DMS 273 (cell line): ENCODE results near the gene FOXJ3.

Experiments
- DNase-seq: peaks from one replicate; lab custom pipeline; 2025; ENCODE audit not compliant: unreplicated experiment; lab: John Stamatoyannopoulos, UW

Gene FOXJ3

GRCh38 chr1:42146626-42147320 is 188.3 kb downstream of the FOXJ3 start:
- DNase-seq, result peak; percentile 84

DNA sequence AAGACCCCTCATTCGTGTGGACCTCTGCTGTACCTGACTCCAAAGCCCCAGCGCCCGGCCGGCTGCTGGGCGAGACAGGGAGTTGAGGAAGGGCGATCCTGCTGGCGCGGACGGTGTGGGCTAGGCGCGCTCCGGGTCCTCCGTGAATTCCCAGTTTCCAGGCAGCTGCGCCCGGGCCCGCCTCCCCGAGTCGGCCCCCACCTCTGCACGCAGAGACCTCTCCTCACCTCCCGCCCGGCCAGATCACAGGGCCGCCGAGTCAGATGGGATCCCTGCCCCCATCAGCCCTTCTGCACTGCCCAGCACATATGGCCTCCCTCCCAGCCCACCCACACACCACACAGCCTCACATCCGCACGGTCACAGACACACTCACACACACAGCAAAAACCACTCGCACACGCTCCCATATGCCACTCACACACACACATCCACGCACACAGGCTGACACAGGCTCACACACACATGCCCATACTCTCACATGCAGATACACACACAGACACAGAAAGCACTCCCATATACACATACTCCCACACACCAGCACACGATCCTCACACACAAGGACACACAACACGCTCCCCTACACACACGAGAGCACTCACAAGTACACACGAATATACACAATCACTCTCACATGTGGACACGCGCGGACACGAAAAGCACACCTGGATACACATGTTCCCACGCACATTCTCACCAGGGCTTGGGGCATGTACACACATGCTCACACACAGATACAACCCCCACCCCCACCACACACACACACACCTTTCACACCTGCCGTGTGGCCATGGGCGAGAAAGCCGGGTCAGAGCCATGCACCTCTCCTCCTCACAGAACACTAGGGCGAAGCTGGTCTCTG is 189.0 kb downstream of the FOXJ3 start:
- DNase-seq, result no peak

DNA sequence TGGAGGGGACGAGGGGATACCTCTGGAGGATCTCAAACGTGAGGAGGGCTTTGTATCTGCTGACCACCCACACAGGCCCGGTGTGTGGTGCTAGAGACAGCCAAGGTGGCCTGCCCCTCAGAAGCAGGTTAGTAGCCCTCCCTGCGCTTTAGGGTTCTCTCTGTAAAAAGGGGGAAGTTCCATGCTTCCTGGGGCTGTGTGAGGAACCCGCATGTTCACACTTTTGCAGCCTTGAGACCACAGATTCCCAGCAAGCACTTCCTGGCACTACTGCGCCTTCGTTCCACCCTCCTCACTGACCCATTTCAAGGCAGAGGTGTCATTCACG is 189.7 kb downstream of the FOXJ3 start:
- no peak for DNase-seq

DNA sequence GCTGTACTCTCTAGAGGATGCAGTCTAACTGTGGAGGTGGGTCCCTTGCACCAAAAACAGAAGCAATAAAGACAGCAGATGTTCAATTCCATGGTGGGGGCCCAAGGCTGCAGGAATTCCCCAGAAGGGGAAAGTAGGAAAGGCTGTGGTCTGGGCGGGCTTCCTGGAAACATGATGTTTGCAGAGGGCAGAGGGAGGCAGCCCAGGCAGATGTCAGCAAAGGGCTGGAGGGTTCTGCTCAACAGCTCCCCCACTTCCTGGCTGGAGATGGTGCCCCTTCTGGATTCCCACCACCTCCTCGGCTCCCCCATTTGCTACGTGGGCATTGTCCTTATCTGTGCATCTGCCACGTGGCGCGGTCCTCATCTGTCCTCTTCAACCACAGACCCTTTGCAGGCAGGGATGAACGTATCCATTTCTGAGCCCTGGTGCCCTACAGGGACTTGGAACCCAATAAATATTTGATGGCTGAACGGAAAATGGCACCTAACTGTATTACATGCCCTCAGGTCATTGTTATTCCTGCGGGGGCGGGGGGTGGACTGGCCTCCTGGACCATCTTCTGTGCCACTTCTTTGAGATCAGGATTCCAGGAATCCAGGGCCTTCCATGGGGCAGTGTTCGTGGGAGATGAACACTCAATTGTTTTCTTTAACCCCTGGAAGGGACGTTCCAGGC is 190.2 kb downstream of the FOXJ3 start:
- peak; percentile 61 for DNase-seq

DNA sequence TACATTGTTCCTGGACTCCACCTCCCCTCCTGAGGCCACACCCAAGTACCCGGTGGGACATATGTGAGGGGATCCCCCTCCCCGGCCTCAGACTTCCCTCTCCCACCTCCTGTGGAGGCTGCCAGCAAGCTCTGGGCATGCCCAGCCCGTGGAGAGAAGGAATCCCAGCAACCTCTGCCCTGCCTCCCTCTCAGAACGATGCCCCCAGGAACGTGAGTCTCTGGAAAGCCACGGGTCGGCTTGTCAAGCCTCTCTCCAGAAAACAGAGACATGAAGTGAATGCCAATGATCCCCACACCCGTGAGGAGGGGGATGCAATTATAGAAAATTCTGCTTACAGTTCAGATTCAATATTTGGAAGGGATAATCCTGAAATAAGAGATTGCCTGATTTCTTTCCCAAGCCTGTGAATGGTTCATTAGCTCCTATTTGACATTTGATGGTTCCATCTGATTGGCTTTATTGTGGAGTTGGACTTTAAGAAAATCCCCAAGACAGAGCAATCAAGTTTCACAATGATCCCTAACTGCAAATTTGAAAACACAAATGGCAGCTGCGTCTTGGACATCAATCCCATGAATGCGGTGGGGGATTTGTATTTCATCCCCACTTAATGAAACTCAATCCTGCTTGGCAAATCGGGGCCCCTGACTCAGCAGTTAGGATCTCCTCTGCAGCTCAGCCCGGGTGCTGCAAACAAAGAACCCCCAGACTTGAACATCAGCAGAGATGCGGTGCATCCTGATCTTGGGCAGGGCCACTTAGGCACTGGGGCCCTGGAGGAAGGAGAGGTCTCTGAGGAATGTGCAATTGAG is 190.9 kb downstream of the FOXJ3 start:
- peak; percentile 48 for DNase-seq

DNA sequence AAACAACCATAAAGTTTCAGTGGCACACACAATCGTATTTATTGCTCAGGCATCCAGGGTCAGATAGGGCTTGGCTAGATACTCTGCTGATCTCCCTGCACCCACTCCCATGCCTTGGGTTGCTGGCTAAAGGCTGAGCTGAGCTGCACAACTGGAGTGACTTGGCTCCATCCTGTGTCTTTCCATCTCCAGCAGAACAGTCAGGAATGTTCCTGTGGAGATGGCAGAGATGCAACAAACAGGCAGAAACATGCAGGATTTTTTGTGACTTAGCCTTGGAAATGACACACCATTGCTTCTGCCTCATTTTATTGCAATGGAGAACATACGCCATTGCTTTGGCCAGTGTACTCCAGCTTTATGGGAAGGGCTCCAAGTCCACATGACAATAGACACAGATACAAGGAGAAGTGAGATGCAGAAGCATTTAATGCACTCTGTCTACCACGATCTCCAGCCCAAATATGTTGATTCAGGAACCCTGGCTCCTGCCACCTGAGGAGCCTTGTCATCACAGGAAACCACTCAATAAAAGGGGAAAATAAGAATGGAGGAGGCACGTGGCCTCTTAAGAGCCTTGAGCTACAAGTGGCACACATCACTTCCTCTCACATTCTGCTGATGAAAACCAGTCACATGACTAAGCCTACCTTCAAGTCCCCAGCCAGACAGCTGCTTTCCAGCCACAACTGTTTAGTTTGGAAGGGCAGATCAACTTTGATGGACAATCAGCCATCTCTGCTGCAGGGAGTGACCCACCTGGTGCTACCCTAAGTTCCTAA is 191.9 kb downstream of the FOXJ3 start:
- DNase-seq, result no peak

DNA sequence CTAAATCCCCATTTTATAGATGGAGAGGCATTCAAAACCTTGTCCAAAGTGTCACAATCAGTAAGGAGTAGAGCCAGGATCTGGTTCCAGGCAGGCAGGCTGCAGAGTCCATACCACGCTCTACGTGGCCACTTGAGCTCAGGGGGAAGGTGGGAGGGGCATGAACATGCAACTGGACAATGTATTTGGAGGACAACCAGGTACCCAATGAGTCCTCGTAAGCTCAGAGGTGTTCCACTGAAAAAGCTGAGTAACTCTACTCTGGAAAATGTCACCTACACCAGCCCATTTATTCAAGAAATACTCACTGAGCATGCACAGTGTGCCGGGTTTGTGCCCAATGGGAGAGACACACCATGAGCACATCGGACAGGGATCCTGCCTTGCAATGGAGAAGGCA is 193.1 kb downstream of the FOXJ3 start:
- no peak for DNase-seq

DNA sequence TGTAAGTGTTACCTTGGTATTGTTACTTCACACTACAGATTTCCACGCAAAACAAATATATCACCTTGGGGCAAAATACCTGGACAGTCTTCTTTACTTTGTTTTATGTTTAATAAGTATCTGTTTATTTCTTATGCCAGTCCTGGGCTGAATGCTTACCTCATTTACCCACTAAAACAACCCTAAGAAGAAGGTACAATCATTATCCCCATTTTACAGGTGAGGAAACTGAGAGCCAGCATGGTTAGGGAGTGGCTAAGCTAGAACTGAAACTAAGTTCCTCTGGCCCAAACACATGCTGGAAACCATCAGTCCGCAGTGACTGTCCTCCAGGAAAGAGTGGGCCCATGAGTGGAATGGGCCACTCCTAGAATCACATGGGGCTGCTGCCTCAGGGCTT is 194.8 kb downstream of the FOXJ3 start:
- no peak for DNase-seq

DNA sequence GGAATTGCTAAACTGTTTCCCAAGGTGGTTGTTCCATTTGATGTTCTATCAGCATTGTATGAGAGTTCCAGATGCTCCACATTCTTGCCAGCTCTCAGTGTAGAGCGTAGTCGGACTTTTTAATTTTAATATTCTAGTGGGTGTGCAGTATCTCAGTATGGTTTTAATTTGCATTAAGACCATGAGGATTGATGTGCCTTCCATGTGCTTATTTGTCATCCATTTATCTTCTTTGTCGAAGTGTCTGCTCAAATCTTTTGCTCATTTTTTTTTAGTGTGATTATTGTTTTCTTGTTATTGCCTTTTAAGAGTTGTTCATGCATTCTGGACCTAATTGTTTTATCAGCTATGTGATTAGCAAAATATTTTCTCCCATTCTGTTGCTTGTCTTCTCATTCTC is 195.6 kb downstream of the FOXJ3 start:
- no peak for DNase-seq

DNA sequence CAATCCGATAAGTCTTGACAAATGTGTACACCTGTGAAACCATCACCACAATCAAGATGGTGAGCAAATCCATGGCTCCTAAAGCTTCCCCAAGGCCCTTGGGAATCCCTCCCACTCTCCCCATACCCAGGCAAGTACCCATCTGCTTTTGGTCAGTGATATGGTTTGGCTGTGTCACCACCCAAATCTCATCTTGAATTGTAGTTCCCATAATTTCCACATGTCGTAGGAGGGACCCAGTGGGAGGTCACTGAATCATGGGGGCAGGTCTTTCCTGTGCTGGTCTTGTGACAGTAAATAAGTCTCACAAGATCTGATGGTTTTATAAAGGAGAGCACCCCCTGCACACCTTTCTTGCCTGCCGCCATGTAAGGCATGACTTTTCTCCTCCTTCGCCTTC is 196.4 kb downstream of the FOXJ3 start:
- no peak for DNase-seq

DNA sequence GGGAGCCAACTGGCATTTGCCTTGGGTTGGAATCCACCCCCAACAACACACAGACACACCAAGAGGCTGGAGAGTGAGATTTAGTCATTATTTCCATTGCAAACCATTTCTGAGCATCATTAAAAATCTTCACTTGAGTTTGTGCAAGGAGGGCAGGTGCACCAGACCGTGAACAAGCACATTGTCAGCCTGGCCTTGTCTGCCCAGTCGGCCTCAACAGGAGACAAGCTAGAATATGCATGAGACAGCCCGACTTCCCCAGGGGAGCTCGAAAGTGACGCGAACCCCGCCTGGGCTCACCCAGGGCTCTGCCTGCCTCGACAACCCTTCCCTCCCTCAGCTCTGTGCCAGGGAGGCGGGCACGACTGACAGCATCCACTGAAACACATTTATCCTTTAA is 197.3 kb downstream of the FOXJ3 start:
- peak; percentile 22 for DNase-seq

- no peak for DNase-seq
Measured at GRCh38 chr1:42136466-42136865, 198.6 kb downstream of the FOXJ3 start.

DNA sequence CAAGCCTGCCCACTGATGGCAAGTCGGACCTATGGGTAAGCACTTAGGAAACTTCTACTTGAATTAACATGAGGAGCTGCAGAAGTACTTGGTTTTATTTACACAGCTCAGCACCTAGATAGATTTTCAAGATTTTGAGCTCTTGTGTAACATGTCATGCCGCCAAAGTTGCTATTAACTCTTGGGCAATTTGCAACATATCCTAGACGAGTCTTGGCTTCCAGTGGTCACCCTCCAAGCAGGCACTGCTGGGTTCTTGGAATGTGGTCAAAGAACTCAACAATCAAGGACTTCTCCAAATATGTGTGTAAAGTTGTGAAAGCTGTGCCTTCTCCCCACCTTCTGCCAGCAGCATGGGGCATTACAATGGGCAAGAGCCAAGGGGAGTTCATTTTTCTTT is 199.6 kb downstream of the FOXJ3 start:
- no peak for DNase-seq

GRCh38 chr1:42133809-42134526 is 201.1 kb downstream of the FOXJ3 start:
- DNase-seq, result no peak

GRCh38 chr1:42133390-42133789 is 201.6 kb downstream of the FOXJ3 start:
- DNase-seq, result no peak

GRCh38 chr1:42130061-42130660 is 204.9 kb downstream of the FOXJ3 start:
- DNase-seq, result no peak

DNA sequence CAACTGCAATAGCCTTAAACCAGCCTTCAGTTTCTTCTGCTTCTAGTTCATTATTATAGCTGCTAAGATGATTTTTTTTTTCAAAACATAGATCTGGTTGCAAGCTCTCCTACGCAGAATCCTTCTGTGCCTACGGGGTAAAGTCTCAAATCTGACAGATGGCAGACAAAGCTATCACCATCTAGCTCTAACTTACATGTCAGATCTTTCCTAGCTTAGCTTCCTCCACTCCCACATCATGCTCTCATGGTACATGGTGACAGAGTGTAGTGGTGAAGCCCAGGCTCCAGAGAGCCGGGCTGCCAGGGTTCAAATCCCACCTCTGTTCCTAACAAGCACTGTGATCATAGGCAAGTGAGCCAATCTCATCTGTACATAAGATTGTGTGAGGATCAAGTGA is 206.1 kb downstream of the FOXJ3 start:
- DNase-seq, result peak; percentile 34

DNA sequence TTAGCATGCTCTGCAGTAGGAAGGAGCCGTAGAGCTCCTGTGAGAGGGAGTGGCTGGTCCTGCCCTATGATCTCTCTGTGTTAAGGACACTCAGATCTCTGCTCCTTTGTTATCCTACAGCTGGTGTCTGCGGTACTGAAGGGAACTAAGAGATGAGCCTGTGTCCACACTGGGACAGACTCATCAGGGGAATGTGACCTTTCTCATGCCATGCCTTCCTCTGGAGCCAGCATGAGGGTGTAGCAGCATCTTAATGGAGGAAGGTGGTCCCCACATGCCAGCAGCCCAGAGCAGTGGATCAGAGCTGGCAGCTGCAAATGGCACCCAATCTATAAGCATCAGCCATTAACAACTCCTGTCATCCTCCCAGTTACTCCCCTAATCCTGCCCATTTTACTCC is 206.5 kb downstream of the FOXJ3 start:
- DNase-seq, result no peak

- no peak for DNase-seq
Measured at GRCh38 chr1:42127767-42128166, 207.3 kb downstream of the FOXJ3 start.
